Transverse colon (tissue), 4 donors: ENCODE measurements around the gene EBLN2. TPM values are rescaled to one million over a fixed set of nuclear protein-coding genes. Genes with fewer than 3 reads are reported as not detected.
A peak's percentile ranks its signal among the peaks of the same experiment; 100 is the strongest.

Experiments used
- DNase-seq: peaks from one replicate; pipeline ENCODE4 v3.0.0-alpha.2; 2019
- H3K27ac ChIP-seq, 4 donors: fragments of 200-600 bp; sonication (generic); 2 replicates each; pipeline ENCODE4 v1.5.1; 2016 to 2018; ENCODE audit warnings: inconsistent platforms in 4 of 4
- H3K27me3 ChIP-seq: fragments of 200-600 bp; sonication (generic); 2 replicates; pipeline ENCODE4 v1.5.1; 2017; ENCODE audit warnings: inconsistent platforms
- H3K36me3 ChIP-seq, 4 donors: fragments of 200-600 bp; sonication (generic); 2 replicates each; pipeline ENCODE4 v1.5.1; 2017 to 2019; ENCODE audit warnings: inconsistent platforms in 4 of 4
- H3K4me1 ChIP-seq, 4 donors: fragments of 200-600 bp; sonication (generic); 2 replicates each; pipeline ENCODE4 v1.5.1; 2017 to 2020; ENCODE audit warnings: inconsistent platforms in 4 of 4
- H3K4me3 ChIP-seq, 4 donors: fragments of 200-600 bp; sonication (generic); 1 replicate in 1 of 4; 2 replicates in 3 of 4; pipeline versions ENCODE4 v1.5.1 to v1.6.1; 2017 to 2019; ENCODE audit warnings: inconsistent platforms in 4 of 4
- H3K9me3 ChIP-seq, 2 donors: fragments of 200-600 bp; sonication (generic); 2 replicates each; pipeline ENCODE4 v1.5.1; 2017 to 2019; ENCODE audit warnings: inconsistent platforms in 2 of 2
- EP300 ChIP-seq: sonication (generic); formaldehyde crosslinking; IDR thresholded peaks from one replicate; pipeline ENCODE4 v1.6.1; 2017; ENCODE audit warnings: antibody characterized with exemption, low read depth
- POLR2A ChIP-seq: fragments of 450-650 bp; IDR thresholded peaks from one replicate; pipeline ENCODE4 v1.6.1; 2016; ENCODE audit warnings: antibody characterized with exemption, mild to moderate bottlenecking, moderate library complexity
- POLR2AphosphoS5 ChIP-seq, 3 donors: sonication (generic); formaldehyde crosslinking; IDR thresholded peaks; one replicate each; pipeline ENCODE4 v1.6.1; 2016; ENCODE audit warnings: antibody characterized with exemption in 3 of 3
- WGBS, 2 donors: methylation state at CpG; one replicate each; pipeline ENCODE4 v1.1.5; 2018; ENCODE audit warnings: low coverage in 1 of 2; 5-methylcytosine and 5-hydroxymethylcytosine counted together
- in situ Hi-C, 4 donors: fragments of 200-750 bp; cut with MboI; loops; one replicate each; pipeline versions ENCODE4 v1.15.0 to v1.15.1; 2017; ENCODE audit warnings: low sequenced_read_pairs in 3 of 4, low pct_ligation_motif_present in 1 of 4, low pct_unique_long_range_greater_than_20kb in 1 of 4
- intact Hi-C: fragments of 100-400 bp; cut with DNase I; formaldehyde crosslinking; loops from one replicate; pipeline ENCODE4 v1.15.1; 2023; ENCODE audit warnings: low total_unique reads
- total RNA-seq, 4 donors: library from RNA; depleted of rRNA; stranded (reverse); fragments of >200 nt; gene quantifications; one replicate each; pipeline ENCODE4 v1.1.0, GENCODE V29; 2016
- TF ChIP-seq, protein P1 (sequence below), 5 experiments: fragments of 200-600 bp in 3 of 5; fragments of 450-650 bp in 2 of 5; sonication (generic) in 3 of 5; IDR thresholded peaks; 1 replicate in 2 of 5; 2 replicates in 3 of 5; pipeline ENCODE4 v1.5.1; 2016 to 2017; ENCODE audit warnings: antibody characterized with exemption in 5 of 5, inconsistent platforms in 3 of 5, mild to moderate bottlenecking in 2 of 5, moderate library complexity in 1 of 5

EBLN2 gene
- total RNA-seq, 4 donors from 2014 or later, result 4.5 to 19.4 (median 13.7) TPM

DNA sequence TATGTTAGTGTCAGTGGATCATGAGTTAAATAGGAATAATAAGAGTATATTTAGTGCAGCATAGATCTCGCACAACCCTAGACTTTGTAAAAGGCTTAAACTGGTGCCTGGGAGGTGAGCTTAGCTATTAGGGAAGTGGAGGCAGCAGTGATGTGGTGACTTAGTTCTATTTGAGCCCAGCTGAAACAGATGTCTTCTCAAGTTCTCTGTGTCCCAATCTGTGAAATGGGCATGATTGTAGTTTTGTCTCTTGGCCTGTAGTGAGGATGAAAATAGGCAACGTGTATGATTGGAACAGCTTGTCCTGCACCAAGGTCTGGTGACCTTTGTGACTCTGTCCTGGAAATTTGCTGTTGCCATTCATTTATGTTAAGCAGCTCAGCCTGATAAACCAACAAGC, 34.7 kb downstream of the EBLN2 start:
- TF ChIP-seq POLR2AphosphoS5 (IDR thresholded peaks at IDR 0.05), result no peak
- no peak for TF ChIP-seq EP300
- no peak for TF ChIP-seq POLR2A
- TF ChIP-seq, protein P1, sequence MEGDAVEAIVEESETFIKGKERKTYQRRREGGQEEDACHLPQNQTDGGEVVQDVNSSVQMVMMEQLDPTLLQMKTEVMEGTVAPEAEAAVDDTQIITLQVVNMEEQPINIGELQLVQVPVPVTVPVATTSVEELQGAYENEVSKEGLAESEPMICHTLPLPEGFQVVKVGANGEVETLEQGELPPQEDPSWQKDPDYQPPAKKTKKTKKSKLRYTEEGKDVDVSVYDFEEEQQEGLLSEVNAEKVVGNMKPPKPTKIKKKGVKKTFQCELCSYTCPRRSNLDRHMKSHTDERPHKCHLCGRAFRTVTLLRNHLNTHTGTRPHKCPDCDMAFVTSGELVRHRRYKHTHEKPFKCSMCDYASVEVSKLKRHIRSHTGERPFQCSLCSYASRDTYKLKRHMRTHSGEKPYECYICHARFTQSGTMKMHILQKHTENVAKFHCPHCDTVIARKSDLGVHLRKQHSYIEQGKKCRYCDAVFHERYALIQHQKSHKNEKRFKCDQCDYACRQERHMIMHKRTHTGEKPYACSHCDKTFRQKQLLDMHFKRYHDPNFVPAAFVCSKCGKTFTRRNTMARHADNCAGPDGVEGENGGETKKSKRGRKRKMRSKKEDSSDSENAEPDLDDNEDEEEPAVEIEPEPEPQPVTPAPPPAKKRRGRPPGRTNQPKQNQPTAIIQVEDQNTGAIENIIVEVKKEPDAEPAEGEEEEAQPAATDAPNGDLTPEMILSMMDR (IDR thresholded peaks at IDR 0.05), result no peak
- H3K9me3 ChIP-seq, result no peaks in the 10 kb centered on the region
- no peaks in the 10 kb centered on the region for H3K27me3 ChIP-seq
- peaks cover 0 to 1% (median under 1%) of the 10 kb centered on the region in 4 donors for H3K4me1 ChIP-seq
- no peaks in the 10 kb centered on the region for H3K36me3 ChIP-seq
- in situ Hi-C loops (loop anchor here in 2 of 4 donors (10.0 to 25.0 kb wide), 4 partner anchors 399 to 1384 kb away; no protein-coding TSS in a partner anchor), intact Hi-C loops (loop anchor here (5.0 kb wide), 1 partner anchor 336 kb away; no protein-coding TSS in a partner anchor)
- no peak overlapping the region for H3K4me3 ChIP-seq
- H3K27ac ChIP-seq, result no peak overlapping the region
- 80% methylated on average over 1 to 2 of the region's 2 CpGs for WGBS, 2 donors
- no peak for DNase-seq

DNA sequence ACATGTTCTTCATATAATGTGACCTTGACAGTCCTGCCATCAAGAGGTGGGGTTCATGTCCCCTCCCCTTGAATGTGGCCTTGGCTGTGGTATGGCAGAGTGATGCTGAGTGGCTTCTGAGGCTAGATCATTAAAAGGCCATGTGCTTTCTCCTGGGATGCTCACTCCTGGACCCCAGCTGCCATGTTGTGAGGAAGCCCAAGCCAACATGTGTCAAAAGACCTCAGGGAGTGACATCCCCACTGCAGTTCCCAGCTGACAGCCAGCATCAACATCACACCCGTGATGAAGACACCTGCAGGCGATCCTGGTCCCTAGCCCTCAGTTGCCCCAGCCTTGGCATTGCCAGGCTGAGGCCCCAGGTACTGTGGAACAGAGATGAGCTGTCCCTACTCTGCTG, 36.6 kb downstream of the EBLN2 start:
- Histone ChIP-seq H3K36me3 (no peaks in the 10 kb centered on the region), H3K9me3 (no peaks in the 10 kb centered on the region), H3K4me3 (no peak overlapping the region), H3K27ac (no peak overlapping the region), H3K4me1 (peaks cover 0 to 4% (median 2%) of the 10 kb centered on the region in 4 donors), H3K27me3 (no peaks in the 10 kb centered on the region)
- intact Hi-C loops (loop anchor here (5.0 kb wide), 1 partner anchor 334 kb away; no protein-coding TSS in a partner anchor), in situ Hi-C loops (loop anchor here in 2 of 4 donors (10.0 to 25.0 kb wide), 4 partner anchors 397 to 1386 kb away; no protein-coding TSS in a partner anchor)
- no peak for DNase-seq
- TF ChIP-seq POLR2A, result no peak
- TF ChIP-seq, protein P1 (IDR thresholded peaks at IDR 0.05), result no peak
- no peak for TF ChIP-seq EP300
- TF ChIP-seq POLR2AphosphoS5 (IDR thresholded peaks at IDR 0.05), result no peak
- 83% methylated on average over 2 of the region's 2 CpGs; no CpG with 5 or more reads in 1 of the 2 donors for WGBS, 2 donors

DNA sequence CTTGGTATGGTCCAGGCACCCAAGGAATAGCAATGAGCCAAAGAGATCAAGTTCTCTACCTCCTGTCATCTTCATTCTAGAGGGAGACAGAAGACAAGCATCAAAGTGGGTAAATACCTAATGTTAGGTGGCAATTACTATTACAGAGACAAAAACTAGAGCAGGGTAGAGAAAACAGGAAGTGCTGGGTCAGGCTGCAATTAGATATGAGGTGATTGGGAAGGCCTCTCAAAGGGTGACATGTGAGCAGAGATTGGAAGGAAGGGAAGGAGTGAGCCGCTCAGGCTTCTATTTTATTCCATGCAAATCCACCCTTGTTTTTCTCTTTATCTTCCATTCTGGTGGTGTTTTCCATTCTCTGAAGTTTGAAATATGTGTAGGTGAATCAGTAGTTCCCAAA, 37.4 kb downstream of the EBLN2 start:
- Histone ChIP-seq H3K36me3 (no peaks in the 10 kb centered on the region), H3K9me3 (no peaks in the 10 kb centered on the region), H3K27ac (no peak overlapping the region), H3K4me3 (no peak overlapping the region), H3K4me1 (peaks cover 0 to 4% (median 2%) of the 10 kb centered on the region in 4 donors), H3K27me3 (no peaks in the 10 kb centered on the region)
- intact Hi-C loops (loop anchor here (5.0 kb wide), 1 partner anchor 333 kb away; no protein-coding TSS in a partner anchor), in situ Hi-C loops (loop anchor here in 2 of 4 donors (10.0 to 25.0 kb wide), 4 partner anchors 396 to 1387 kb away; no protein-coding TSS in a partner anchor)
- TF ChIP-seq POLR2A (no peak), POLR2AphosphoS5 (IDR thresholded peaks at IDR 0.05) (no peak), EP300 (no peak)
- TF ChIP-seq, protein P1 (IDR thresholded peaks at IDR 0.05), result no peak
- no peak for DNase-seq
- WGBS, 2 donors, result 85 to 86% methylated on average over 1 of the region's 1 CpG

DNA sequence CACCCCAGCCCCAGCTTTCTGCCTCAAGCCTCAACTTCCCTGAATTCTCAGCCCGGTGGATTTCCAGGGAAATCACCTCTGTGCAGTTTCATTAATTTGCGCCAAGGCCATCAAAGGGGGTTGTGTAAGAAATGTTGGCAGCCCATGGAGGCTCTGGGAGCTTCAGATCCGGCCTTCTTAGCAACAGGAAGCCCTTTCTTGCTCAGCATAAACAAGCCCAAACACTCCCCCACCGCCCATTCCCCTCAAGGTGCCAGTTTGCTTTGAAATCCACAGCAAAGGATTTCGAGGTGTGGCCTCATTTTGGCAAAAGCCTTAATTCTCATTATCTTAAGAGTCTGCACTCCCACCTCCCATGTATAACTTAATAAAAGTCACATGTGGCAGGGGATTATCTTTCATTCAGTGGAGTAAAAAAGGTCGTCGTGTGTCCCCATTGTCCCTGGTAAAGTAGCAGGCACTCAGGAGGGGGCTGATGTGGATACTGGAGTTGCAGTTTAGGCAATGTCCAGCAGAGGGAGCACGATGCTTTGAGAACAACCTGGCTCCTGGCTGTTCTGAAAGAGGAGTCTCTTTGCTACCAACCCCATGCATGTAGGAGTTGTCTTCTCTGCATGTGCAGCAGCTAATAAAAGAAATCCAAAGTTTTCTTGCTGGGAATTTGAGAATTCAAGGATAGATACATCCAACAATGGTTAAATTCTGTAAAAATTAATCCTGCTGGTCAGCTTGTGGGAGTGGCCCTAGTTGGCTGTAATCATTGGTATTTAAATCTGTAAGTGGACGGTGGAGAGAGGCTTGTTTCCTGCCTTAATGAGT, 39.5 kb downstream of the EBLN2 start:
- no peaks in the 10 kb centered on the region for H3K36me3 ChIP-seq
- H3K9me3 ChIP-seq, result no peaks in the 10 kb centered on the region
- DNase-seq, result peak; percentile 88
- H3K4me3 ChIP-seq, result no peak overlapping the region
- H3K4me1 ChIP-seq, result peaks cover 0 to 4% (median 2%) of the 10 kb centered on the region in 4 donors
- TF ChIP-seq EP300 (no peak), POLR2AphosphoS5 (IDR thresholded peaks at IDR 0.05) (no peak), POLR2A (no peak)
- TF ChIP-seq, protein P1 (IDR thresholded peaks at IDR 0.05), result peak; percentile 90 to 96 (median 95)
- no peaks in the 10 kb centered on the region for H3K27me3 ChIP-seq
- WGBS, 2 donors, result 15 to 28% methylated on average over 2 to 9 of the region's 9 CpGs
- intact Hi-C loops (loop anchor here (2.0 to 5.0 kb wide), 2 partner anchors 402 to 746 kb away; no protein-coding TSS in a partner anchor), in situ Hi-C loops (loop anchor here (5.0 to 25.0 kb wide), 7 partner anchors 111 to 761 kb away; no protein-coding TSS in a partner anchor)
- H3K27ac ChIP-seq, result no peak overlapping the region
